ENCODE results near the gene ZNF740. TPM values are rescaled to one million over a fixed set of nuclear protein-coding genes. Genes with fewer than 3 reads are reported as not detected.
A peak's percentile ranks its signal among the peaks of the same experiment; 100 is the strongest.

Gene ZNF740
- total RNA-seq, 1 donor from 2014 or later = 39.6 TPM

- H3K4me1 Mint-ChIP-seq (ENCODE audit: unreplicated experiment) = peaks cover 27% of the 10 kb centered on the region
- H3K27ac Mint-ChIP-seq (ENCODE audit: unreplicated experiment) = no peak overlapping the region
- no peak overlapping the region for H3K4me3 Mint-ChIP-seq (ENCODE audit: unreplicated experiment)
- no peak for DNase-seq (ENCODE audit: extremely low spot score, unreplicated experiment)
- TF ChIP-seq, protein P1, sequence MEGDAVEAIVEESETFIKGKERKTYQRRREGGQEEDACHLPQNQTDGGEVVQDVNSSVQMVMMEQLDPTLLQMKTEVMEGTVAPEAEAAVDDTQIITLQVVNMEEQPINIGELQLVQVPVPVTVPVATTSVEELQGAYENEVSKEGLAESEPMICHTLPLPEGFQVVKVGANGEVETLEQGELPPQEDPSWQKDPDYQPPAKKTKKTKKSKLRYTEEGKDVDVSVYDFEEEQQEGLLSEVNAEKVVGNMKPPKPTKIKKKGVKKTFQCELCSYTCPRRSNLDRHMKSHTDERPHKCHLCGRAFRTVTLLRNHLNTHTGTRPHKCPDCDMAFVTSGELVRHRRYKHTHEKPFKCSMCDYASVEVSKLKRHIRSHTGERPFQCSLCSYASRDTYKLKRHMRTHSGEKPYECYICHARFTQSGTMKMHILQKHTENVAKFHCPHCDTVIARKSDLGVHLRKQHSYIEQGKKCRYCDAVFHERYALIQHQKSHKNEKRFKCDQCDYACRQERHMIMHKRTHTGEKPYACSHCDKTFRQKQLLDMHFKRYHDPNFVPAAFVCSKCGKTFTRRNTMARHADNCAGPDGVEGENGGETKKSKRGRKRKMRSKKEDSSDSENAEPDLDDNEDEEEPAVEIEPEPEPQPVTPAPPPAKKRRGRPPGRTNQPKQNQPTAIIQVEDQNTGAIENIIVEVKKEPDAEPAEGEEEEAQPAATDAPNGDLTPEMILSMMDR (IDR thresholded peaks at IDR 0.05) = no peak
- H3K9me3 Mint-ChIP-seq (ENCODE audit: unreplicated experiment) = no peaks in the 10 kb centered on the region
- no peaks in the 10 kb centered on the region for H3K27me3 Mint-ChIP-seq (ENCODE audit: unreplicated experiment)
- H3K36me3 Mint-ChIP-seq (ENCODE audit: unreplicated experiment) = peaks cover 27% of the 10 kb centered on the region
Measured at GRCh38 chr12:53214687-53215455, 34.3 kb downstream of the ZNF740 start.

DNA sequence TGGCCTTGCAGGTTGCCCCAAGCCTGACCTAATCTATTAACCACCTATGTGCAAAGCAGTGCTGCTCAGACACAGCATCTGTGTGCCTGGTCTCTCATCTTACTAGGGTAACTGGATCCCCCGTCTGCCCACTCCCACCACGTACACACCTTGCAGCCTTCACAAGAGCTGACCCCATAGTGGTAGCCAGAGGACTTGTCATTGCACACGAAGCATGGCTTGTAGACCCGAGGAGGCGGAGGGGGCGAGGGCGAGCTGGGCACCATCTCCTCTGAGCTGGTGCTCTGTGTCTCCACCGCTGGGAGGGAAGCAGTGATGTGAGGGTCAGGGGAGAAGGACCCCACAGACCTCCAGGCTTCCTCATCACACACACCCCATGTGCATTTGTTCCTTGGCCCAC lies 35.0 kb downstream of the ZNF740 start:
- Mint-ChIP-seq H3K27ac (ENCODE audit: unreplicated experiment) (no peak overlapping the region), H3K4me3 (ENCODE audit: unreplicated experiment) (no peak overlapping the region), H3K9me3 (ENCODE audit: unreplicated experiment) (no peaks in the 10 kb centered on the region), H3K27me3 (ENCODE audit: unreplicated experiment) (no peaks in the 10 kb centered on the region), H3K36me3 (ENCODE audit: unreplicated experiment) (peaks cover 23% of the 10 kb centered on the region), H3K4me1 (ENCODE audit: unreplicated experiment) (peaks cover 30% of the 10 kb centered on the region)
- TF ChIP-seq, protein P1 (IDR thresholded peaks at IDR 0.05) = no peak
- no peak for DNase-seq (ENCODE audit: extremely low spot score, unreplicated experiment)

DNA sequence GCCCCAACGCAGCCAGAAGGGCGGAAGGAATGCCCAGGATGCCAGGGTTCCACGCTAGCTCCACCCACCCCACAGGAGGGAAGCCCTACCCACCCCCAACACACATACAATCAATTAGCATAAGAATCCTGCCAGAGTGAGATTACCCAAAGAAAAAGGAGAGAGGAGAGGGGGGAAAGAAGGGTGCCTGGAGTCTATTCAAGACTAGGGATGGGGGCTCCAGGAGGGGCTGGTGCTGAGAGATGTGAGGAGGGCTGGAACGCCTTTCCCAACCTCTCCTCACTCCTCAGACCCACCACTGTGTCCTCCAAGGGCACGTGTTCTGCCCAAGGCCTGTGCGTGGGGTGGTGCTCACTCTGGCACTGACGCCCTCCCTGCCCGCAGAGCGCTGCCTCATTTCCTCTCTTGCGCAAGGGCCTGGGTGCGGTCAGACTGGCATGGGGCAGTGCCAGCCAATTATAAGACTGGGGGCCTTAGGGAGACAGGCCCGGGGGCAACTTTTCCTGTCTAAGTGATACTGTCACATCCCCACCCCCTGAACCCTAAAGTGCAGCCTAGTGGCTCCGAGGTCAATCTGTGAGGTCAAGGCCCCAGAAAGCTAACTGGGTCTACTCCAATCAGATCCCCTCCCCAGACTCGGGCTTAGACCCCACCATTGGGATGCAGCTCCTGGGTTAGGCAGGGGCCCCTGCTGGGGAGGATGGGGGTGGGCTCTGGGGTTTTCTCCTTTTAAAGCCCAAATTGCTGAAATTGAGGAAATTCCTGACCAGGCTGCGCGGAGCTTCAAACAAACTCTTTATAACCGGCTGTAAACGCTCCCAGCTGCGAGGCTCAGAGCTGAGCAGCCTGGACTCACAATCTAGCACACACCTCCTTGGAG lies 36.8 kb downstream of the ZNF740 start:
- Mint-ChIP-seq H3K36me3 (ENCODE audit: unreplicated experiment) (peaks cover 12% of the 10 kb centered on the region), H3K4me1 (ENCODE audit: unreplicated experiment) (peaks cover 41% of the 10 kb centered on the region), H3K27ac (ENCODE audit: unreplicated experiment) (peak overlapping the region; percentile 35), H3K27me3 (ENCODE audit: unreplicated experiment) (no peaks in the 10 kb centered on the region), H3K4me3 (ENCODE audit: unreplicated experiment) (peak overlapping the region; percentile 6), H3K9me3 (ENCODE audit: unreplicated experiment) (no peaks in the 10 kb centered on the region)
- no peak for DNase-seq (ENCODE audit: extremely low spot score, unreplicated experiment)
- TF ChIP-seq, protein P1 (IDR thresholded peaks at IDR 0.05) = no peak

DNA sequence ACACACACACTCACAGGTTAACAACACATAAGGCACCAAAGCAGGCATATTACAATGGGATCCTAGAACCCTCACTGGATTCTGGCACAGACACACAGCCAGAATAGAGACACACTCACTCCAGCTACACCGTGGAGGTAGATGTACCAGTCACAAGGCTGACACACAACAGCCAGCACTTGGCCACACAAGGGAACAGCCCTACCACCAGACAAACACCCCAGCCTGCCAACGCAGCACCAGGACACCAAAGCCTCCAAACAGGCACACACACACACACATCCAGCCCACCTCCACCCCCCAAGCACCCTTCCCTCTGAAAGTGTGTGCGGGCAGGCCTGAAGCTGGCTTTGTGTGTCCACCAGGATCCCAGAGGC lies 37.4 kb downstream of the ZNF740 start:
- no peaks in the 10 kb centered on the region for H3K27me3 Mint-ChIP-seq (ENCODE audit: unreplicated experiment)
- H3K4me1 Mint-ChIP-seq (ENCODE audit: unreplicated experiment) = peaks cover 47% of the 10 kb centered on the region
- no peaks in the 10 kb centered on the region for H3K9me3 Mint-ChIP-seq (ENCODE audit: unreplicated experiment)
- H3K4me3 Mint-ChIP-seq (ENCODE audit: unreplicated experiment) = no peak overlapping the region
- no peak for DNase-seq (ENCODE audit: extremely low spot score, unreplicated experiment)
- H3K27ac Mint-ChIP-seq (ENCODE audit: unreplicated experiment) = peak overlapping the region; percentile 38
- TF ChIP-seq, protein P1 (IDR thresholded peaks at IDR 0.05) = no peak
- H3K36me3 Mint-ChIP-seq (ENCODE audit: unreplicated experiment) = peaks cover 11% of the 10 kb centered on the region
